Stimulated activated naive B cell treated with anti-CD40 and anti-IgM and Interleukin-4, amounts not matched to agents 10 μg/mL and 1 μg/mL and 100 μg/mL, for 72 hours (primary cell): Measurements from ENCODE around the gene CHRNG.
A peak's percentile ranks its signal among the peaks of the same experiment; 100 is the strongest.

ENCODE experiments used
- ATAC-seq, 2 donors: fragments of 150-1000 bp; cut with Tn5 transposase; replicated peaks; 2 replicates each; pipeline ENCODE4 v1.10.0; 2021; ENCODE audit warnings: moderate library complexity in 1 of 2
- DNase-seq: peaks from one replicate; pipeline ENCODE4 v3.0.0; 2021
- H3K27ac Mint-ChIP-seq: one replicate; pipeline ENCODE4 v1.8.0; 2022; ENCODE audit warnings: mild to moderate bottlenecking, mixed read lengths
- H3K27me3 Mint-ChIP-seq, 2 donors: one replicate each; pipeline ENCODE4 v1.8.0; 2022; ENCODE audit warnings: mixed read lengths in 2 of 2
- H3K36me3 Mint-ChIP-seq, 2 donors: one replicate each; pipeline ENCODE4 v1.8.0; 2022; ENCODE audit warnings: mixed read lengths in 2 of 2, mild to moderate bottlenecking in 1 of 2
- H3K4me1 Mint-ChIP-seq, 2 donors: one replicate each; pipeline ENCODE4 v1.8.0; 2022; ENCODE audit warnings: mixed read lengths in 2 of 2, mild to moderate bottlenecking in 1 of 2
- H3K4me3 Mint-ChIP-seq, 2 donors: one replicate each; pipeline ENCODE4 v1.8.0; 2022; ENCODE audit warnings: mild to moderate bottlenecking in 2 of 2, mixed read lengths in 2 of 2, moderate library complexity in 1 of 2
- H3K9me3 Mint-ChIP-seq, 2 donors: one replicate each; pipeline ENCODE4 v1.8.0; 2022; ENCODE audit warnings: mixed read lengths in 2 of 2, mild to moderate bottlenecking in 1 of 2

CHRNG gene

DNA sequence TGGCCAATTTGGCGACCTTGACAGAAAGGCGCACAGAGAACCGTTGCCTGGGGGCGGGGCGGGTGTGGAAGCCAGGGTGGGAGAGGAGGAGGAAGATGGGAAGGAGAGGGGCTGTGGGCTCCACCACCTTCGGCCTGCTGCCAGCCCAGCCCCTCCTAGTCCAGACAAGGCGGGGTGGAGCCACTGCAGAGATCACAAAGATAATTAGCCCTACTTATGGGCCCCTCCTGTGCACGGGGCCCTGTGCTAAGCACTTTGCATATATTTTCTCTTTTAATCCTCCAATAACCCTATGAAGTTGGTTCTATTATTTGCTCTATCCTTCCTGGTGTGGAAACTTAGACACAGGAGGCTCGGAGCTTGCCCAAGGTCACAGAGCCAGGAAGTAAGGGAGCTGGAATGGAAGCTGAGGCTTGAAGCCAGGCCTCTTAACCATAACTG is 38.1 kb upstream of the CHRNG start:
- H3K27ac Mint-ChIP-seq: no peak overlapping the region
- peaks cover 12 to 22% of the 10 kb centered on the region in 2 donors for H3K4me1 Mint-ChIP-seq
- no peak overlapping the region for H3K4me3 Mint-ChIP-seq
- peaks cover 56 to 71% of the 10 kb centered on the region in 2 donors for H3K27me3 Mint-ChIP-seq
- no peak for DNase-seq
- no peaks in the 10 kb centered on the region for H3K9me3 Mint-ChIP-seq
- H3K36me3 Mint-ChIP-seq: no peaks in the 10 kb centered on the region
- ATAC-seq: no peak

DNA sequence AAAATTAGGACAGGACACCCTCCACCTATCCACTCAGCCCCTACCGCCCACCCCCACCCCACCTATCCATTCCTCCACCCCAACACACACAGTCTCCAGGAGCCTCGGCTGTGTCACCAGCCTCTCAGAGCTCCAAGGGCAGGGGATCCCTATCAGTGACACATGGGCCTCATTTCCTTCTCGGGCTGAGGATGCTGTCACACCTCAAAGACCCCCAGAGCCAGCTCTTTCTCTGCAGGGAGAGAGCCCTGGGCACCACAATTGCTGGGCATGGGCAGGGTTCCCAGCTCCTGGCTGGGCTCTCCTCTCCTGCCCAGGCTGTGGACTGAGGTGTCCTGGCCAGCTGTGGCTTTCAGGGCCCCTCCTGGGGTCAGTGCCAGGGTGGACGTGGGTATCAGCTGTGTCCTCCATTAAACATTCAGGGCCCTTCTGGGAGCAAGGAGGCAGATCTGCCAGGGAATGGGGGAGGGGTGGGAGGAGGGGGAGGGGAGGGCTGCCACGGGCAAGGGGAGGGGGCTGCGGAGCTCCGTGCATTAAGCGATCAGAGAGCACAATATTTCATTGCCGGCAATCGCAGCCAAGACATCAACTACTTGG is 37.6 kb upstream of the CHRNG start:
- no peak overlapping the region for H3K27ac Mint-ChIP-seq
- no peaks in the 10 kb centered on the region for H3K36me3 Mint-ChIP-seq
- H3K4me3 Mint-ChIP-seq: no peak overlapping the region
- H3K27me3 Mint-ChIP-seq: peaks cover 59 to 75% of the 10 kb centered on the region in 2 donors
- DNase-seq (no peak), ATAC-seq (no peak)
- no peaks in the 10 kb centered on the region for H3K9me3 Mint-ChIP-seq
- H3K4me1 Mint-ChIP-seq: peaks cover 12 to 22% of the 10 kb centered on the region in 2 donors

DNA sequence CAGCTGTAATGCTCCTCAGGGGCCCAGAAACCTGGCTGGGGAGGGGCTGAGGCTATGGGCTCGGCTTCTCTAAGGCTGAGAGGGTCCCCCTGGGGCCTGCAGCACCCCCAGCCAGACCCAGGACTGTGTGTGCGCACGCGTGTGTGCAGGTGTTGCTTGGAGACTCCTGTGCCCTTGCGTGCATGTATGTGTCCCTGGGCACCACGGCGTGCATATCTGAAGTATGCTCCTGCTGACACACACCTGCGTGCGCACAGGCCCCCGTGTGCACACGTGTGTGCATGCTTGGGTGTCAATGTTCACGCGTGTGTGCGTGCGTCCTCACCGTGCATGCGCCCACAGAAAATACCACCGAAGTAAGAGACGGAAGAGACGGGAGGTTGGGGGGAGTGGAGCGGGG is 37.0 kb upstream of the CHRNG start:
- Mint-ChIP-seq H3K36me3 (no peaks in the 10 kb centered on the region), H3K27me3 (peaks cover 64 to 76% of the 10 kb centered on the region in 2 donors), H3K4me1 (peaks cover 12 to 22% of the 10 kb centered on the region in 2 donors), H3K4me3 (peak overlapping the region; percentile 75 to 88), H3K27ac (peak overlapping the region; percentile 94), H3K9me3 (no peaks in the 10 kb centered on the region)
- ATAC-seq (peak; percentile 62 to 72), DNase-seq (no peak)

DNA sequence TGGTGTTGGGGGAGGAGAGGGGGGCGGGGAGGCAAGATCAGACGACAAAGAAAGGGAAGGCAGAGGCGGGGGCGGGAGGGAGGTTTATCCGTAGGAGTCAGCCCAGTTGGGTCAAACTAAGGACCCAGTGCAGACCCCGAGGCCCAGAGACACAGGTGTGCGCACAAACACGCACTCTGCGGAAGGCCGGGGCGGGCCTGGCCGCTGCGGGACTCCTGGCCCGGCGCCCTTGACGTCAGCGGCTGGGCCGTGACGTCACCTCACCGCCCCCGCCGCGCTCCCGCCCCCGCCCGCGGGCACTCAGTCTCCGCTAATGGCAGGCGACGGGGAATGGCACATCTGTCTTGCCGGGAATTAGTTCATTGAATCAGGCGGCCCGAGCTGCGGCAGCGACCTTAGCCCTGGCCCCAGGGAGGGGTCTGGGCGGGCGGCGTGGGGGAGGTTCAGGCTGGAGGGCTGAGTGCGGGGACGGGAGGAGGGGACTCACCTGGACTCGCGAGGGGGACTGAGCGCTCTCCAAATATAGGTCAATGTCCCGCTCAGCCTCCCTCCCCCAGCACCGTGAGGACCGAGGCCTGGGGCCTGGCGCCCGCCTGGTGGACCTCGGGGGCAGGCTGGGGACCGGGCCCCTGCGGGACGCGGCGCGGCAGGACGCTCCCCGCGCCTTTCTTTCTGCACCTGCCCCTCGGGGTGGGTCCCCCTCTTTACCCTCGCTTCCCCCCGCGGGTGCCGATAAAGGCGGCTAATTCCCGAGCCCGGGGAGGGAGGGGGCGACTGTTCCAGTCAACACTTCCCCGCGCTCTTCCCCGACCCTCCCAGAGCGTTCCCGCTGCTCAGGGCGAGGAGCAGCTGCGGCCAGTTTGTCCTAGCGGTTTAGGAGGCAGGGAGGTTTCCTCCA is 36.3 kb upstream of the CHRNG start:
- Mint-ChIP-seq H3K27ac (peak overlapping the region; percentile 74), H3K27me3 (peaks cover 68 to 75% of the 10 kb centered on the region in 2 donors), H3K4me1 (peaks cover 12 to 22% of the 10 kb centered on the region in 2 donors), H3K9me3 (no peaks in the 10 kb centered on the region), H3K4me3 (peak overlapping the region; percentile 67 to 76), H3K36me3 (no peaks in the 10 kb centered on the region)
- ATAC-seq (peak; percentile 60 to 62), DNase-seq (peak; percentile 41)

DNA sequence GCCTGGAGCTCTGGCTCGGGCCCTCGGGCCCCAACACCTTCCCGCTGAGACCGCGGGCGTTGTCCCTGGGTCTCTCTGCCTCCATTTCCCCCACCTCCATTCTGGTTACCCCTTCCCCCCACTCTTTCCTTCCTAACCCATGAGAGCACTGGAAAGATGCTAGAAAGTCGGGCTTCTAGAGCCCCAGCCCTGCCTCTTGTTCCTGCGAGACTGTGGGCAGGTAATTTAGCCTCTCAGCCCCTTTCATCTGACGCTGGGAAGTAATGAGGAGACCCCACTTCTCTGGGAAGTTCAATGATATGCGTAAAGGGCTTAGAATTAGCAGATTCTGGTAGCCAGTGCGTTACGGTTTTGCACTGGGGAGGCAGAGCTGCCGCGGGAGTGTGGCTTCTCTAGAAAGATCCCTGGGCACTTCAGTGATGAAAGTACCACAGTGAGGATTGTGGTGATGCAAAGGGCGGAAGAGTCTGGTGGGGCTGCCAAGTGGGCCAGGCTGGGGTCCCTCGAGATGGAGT is 35.6 kb upstream of the CHRNG start:
- Mint-ChIP-seq H3K9me3 (no peaks in the 10 kb centered on the region), H3K27ac (peak overlapping the region; percentile 44), H3K4me1 (peaks cover 12 to 22% of the 10 kb centered on the region in 2 donors), H3K36me3 (no peaks in the 10 kb centered on the region), H3K4me3 (peak overlapping the region; percentile 67 to 76), H3K27me3 (peaks cover 63 to 72% of the 10 kb centered on the region in 2 donors)
- no peak for DNase-seq
- ATAC-seq: no peak

DNA sequence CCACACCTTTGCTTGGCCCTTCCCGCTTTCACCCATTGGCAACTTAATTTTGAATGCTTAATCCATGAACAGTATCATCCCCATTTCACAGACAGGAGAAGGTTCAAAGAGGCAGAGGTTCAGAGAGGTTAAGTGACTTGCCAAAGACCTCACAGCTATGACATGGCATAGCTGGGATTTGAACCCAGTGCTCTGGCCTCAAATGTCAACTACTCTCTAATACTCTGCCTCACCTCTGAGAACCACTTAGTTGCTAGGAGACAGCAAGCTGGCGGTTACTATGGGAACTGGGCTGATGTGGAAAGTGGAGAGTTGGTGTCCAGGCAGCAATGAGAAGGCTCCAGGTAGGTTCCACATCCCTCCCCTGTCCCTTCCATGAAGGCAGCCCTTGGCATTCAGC is 35.1 kb upstream of the CHRNG start:
- Mint-ChIP-seq H3K36me3 (no peaks in the 10 kb centered on the region), H3K27ac (no peak overlapping the region), H3K9me3 (no peaks in the 10 kb centered on the region), H3K27me3 (peaks cover 59 to 70% of the 10 kb centered on the region in 2 donors), H3K4me1 (peaks cover 12 to 22% of the 10 kb centered on the region in 2 donors), H3K4me3 (no peak overlapping the region)
- ATAC-seq (no peak), DNase-seq (no peak)

DNA sequence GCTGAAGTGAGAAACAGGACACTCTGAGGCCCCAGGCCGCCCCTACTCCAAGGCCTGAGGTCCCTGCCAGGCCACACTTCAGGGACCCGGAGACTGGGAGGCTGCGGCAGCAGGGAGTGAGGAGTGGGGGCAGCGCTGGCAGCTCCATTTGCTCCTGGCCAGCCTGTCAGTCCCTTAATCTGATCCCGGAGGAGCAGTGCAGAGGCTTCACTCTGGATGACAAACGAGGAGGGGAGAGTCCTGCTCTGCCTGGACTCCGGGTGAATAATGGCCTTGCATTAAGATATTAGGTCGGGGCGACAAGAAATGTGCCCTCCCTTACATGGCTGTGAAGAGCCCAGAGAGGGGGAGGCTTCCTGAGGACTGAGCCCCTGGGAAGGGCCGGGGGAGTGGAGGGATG is 33.6 kb upstream of the CHRNG start:
- no peak for ATAC-seq
- H3K27ac Mint-ChIP-seq: no peak overlapping the region
- no peak overlapping the region for H3K4me3 Mint-ChIP-seq
- no peaks in the 10 kb centered on the region for H3K36me3 Mint-ChIP-seq
- peaks cover 51 to 63% of the 10 kb centered on the region in 2 donors for H3K27me3 Mint-ChIP-seq
- no peak for DNase-seq
- H3K4me1 Mint-ChIP-seq: peaks cover 12 to 22% of the 10 kb centered on the region in 2 donors
- no peaks in the 10 kb centered on the region for H3K9me3 Mint-ChIP-seq

DNA sequence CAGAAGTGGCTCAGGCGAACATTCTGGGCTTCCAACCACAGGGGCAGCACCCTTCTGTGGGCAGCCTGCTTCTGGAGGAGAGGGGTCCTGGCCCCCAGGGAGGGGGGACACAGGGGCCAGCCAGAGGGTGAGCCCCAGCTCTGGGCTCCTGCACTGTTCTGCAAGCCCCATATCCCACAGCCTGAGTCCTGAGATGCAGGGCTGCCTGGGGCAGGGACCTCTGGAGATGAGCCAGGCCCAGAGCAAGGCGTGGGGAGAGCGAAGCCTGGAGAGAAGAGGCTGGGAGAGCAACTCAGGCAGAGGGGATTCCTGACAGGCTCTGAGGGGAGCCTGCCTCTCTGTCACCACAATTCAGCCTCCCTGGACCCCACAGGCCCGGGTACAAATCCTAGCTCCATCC is 32.8 kb upstream of the CHRNG start:
- H3K36me3 Mint-ChIP-seq: no peaks in the 10 kb centered on the region
- no peak overlapping the region for H3K4me3 Mint-ChIP-seq
- DNase-seq (no peak), ATAC-seq (no peak)
- H3K4me1 Mint-ChIP-seq: peaks cover 12 to 22% of the 10 kb centered on the region in 2 donors
- no peaks in the 10 kb centered on the region for H3K9me3 Mint-ChIP-seq
- no peak overlapping the region for H3K27ac Mint-ChIP-seq
- H3K27me3 Mint-ChIP-seq: peaks cover 51 to 62% of the 10 kb centered on the region in 2 donors

DNA sequence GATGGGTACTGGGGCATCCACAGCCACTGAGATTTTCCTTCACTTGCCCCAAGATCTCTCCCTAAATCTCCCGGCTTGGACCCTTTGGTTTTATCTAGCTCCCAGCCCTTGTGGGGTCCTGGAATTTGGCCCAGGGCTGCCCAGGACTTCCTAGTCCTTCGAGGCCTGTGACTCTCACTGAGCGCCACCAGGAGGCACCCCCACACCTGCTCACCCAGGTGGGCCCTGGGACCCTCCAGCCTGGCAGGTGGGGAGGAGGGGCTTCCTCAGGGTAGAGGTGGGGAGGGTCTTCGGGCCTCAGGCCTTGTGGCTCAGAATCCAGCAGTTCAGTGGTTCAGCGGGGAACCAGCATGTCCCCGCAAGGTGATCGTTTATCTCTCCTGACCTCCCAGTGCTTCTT is 31.2 kb upstream of the CHRNG start:
- ATAC-seq: no peak
- H3K9me3 Mint-ChIP-seq: no peaks in the 10 kb centered on the region
- peaks cover 50 to 62% of the 10 kb centered on the region in 2 donors for H3K27me3 Mint-ChIP-seq
- no peak overlapping the region for H3K4me3 Mint-ChIP-seq
- H3K4me1 Mint-ChIP-seq: peaks cover 8 to 11% of the 10 kb centered on the region in 2 donors
- H3K36me3 Mint-ChIP-seq: no peaks in the 10 kb centered on the region
- DNase-seq: no peak
- H3K27ac Mint-ChIP-seq: no peak overlapping the region

DNA sequence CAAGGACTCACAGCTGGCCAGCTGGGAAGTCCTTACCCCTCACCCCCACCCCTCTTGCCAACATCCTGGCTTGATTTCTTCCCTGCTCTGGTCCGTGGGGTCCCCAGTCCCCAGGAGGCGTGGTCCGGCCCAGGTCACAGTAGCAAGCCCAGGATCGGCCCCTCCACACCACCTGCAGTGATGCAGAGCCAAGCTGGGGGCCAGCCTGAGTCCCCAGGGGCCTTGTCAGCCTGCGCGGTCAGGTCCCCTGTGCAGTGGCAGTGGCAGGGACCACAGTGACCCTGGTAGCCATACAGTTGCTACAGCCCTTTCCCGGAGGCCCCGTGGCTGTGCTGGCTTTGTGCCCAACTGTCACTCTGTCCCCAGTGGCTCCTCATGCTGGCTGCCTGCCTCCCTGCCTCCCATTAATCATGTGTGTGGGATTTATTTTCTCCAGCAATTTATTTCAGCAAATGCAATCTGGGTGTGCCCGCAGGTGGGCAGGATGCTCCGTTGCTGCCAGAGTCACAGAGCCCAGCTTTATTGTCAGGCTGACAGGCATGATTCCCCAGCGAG is 28.1 kb upstream of the CHRNG start:
- ATAC-seq (no peak), DNase-seq (no peak)
- H3K4me3 Mint-ChIP-seq: no peak overlapping the region
- H3K36me3 Mint-ChIP-seq: no peaks in the 10 kb centered on the region
- H3K27me3 Mint-ChIP-seq: peaks cover 35 to 43% of the 10 kb centered on the region in 2 donors
- H3K9me3 Mint-ChIP-seq: no peaks in the 10 kb centered on the region
- no peaks in the 10 kb centered on the region for H3K4me1 Mint-ChIP-seq
- H3K27ac Mint-ChIP-seq: no peak overlapping the region

DNA sequence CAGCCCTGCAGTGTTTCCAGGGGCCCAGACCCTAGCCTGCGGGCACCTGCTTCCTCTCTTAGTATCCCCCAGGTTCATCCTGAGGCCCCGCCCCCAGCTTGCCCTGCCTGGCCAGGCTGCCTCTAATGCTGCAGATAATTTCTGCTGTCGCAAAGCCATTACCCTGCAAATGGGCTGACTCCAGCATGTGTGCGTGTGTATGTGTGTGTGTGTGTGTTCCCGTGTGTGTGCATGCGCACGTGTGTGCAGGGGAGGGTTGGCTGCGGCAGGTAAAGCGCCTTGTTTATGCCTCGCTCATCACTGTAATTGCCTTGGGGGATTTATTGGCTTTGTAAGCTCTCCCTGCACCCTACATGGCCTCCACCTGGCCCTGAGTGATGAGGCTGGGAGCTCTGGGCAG is 26.9 kb upstream of the CHRNG start:
- Mint-ChIP-seq H3K4me1 (peaks cover 0 to 2% of the 10 kb centered on the region in 2 donors), H3K9me3 (no peaks in the 10 kb centered on the region), H3K4me3 (no peak overlapping the region), H3K36me3 (no peaks in the 10 kb centered on the region), H3K27me3 (peaks cover 34 to 35% of the 10 kb centered on the region in 2 donors), H3K27ac (no peak overlapping the region)
- ATAC-seq (no peak), DNase-seq (no peak)

DNA sequence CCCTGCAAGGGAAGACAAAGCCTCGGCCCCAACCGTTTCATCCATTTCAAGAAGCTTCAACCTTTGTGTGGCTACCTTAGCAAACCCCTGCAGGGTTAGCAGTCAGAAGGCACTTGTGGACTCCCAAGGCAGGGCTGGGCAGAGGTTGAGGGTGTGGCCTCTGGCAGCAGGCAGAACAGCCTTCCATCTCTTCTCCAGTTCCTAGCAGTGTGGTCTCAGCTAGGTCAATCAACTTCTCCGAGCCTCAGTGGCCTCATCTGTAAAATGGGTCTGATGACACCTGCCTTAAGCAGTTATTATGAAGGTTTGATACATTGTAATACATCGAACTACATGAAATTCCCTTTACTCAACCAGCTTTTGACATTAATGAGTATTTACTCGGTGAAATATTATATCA is 26.1 kb upstream of the CHRNG start:
- Mint-ChIP-seq H3K9me3 (no peaks in the 10 kb centered on the region), H3K27ac (no peak overlapping the region), H3K27me3 (peaks cover 33 to 38% of the 10 kb centered on the region in 2 donors), H3K4me3 (no peak overlapping the region), H3K36me3 (no peaks in the 10 kb centered on the region), H3K4me1 (peaks cover 0 to 2% of the 10 kb centered on the region in 2 donors)
- DNase-seq: no peak
- ATAC-seq: no peak

DNA sequence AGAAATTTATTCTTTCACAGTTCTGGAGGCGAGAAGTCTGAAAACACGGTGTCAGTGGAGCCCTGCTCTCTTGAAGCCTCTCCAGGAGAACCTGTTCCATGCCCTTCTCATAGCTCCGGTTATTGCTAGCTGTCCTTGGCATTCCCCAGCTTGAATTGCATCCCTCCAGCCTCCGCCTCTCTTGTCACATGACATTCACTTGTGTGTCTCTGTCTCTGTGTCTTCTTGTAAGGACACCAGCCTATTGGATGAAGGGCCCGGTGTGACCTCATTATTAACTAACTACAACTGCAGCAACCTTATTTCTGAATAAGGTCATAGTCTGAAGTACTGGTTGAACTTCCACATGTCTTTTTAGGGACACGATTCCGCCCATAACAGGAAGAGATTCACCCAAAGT is 23.9 kb upstream of the CHRNG start:
- ATAC-seq (no peak), DNase-seq (no peak)
- no peaks in the 10 kb centered on the region for H3K36me3 Mint-ChIP-seq
- H3K27ac Mint-ChIP-seq: no peak overlapping the region
- H3K9me3 Mint-ChIP-seq: no peaks in the 10 kb centered on the region
- no peak overlapping the region for H3K4me3 Mint-ChIP-seq
- peaks cover 0 to 2% of the 10 kb centered on the region in 2 donors for H3K4me1 Mint-ChIP-seq
- H3K27me3 Mint-ChIP-seq: peaks cover 44 to 46% of the 10 kb centered on the region in 2 donors

DNA sequence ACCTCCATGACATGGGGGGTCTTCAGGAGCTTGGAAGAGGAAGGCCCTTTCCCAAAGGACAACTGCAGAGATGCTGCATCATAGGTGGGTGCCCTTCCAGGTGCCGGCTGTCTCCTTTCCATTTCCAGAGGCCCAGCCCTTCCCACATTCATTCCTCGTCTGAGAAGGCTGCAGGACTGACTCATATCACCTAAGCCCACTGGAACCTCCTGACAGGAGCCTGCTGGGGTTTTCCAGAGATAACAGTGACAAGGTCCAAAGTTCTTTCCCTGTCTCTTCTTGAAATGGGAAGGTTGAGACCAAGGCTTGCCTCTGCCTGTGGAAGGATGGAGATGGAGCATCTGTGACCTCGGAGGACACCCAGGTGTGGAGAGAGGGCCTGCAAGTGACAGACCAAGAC is 22.9 kb upstream of the CHRNG start:
- DNase-seq (no peak), ATAC-seq (no peak)
- H3K9me3 Mint-ChIP-seq: no peaks in the 10 kb centered on the region
- H3K4me1 Mint-ChIP-seq: peaks cover 4% of the 10 kb centered on the region in 2 donors
- no peak overlapping the region for H3K27ac Mint-ChIP-seq
- no peaks in the 10 kb centered on the region for H3K36me3 Mint-ChIP-seq
- H3K27me3 Mint-ChIP-seq: peaks cover 49 to 51% of the 10 kb centered on the region in 2 donors
- no peak overlapping the region for H3K4me3 Mint-ChIP-seq
